Measurements from ENCODE around the gene LRP5.

The LRP5 gene

GRCh38 chr11:68312117-68312779 lies at the start of gene LRP5:
Gene LRP5, plus strand, starts transcription at chr11:68312591. Its CDS starts 124 bp downstream, at chr11:68312715.
- peak in 1 of 2 experiments; percentile 7 for DNase-seq

DNA sequence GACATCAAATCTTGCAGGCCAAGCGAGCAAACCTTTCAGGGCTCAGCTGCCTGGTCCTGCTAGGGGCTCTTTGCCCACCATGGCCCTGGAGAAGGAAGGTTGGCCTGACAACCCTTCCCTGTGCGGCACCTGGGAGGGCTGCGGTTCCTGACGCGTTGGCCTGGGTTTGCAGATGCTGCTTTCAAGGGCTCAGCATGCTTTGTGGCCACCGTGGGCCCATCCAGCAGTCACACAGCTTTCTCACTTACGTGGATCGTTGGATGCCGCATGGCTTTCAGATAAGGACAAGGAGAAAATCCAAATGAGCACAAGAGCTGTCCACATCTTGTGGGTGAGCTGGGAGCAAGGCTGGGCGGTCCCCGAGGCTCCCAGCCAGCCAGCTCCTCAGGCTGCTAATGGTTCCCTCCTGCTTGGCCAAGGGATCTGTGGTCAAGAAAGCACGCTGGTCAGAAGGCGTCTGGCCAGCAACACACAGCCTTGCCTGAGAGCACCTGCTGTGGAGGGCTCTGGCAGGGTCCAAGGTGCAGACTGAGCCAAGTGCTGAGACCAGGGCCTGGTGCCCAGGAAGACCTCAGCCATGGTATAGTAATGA lies 48.9 kb upstream of the LRP5 start:
- no peak for DNase-seq

- DNase-seq, result no peak
These were observed 48.1 kb upstream of the LRP5 start for GRCh38 chr11:68264244-68264643.

DNA sequence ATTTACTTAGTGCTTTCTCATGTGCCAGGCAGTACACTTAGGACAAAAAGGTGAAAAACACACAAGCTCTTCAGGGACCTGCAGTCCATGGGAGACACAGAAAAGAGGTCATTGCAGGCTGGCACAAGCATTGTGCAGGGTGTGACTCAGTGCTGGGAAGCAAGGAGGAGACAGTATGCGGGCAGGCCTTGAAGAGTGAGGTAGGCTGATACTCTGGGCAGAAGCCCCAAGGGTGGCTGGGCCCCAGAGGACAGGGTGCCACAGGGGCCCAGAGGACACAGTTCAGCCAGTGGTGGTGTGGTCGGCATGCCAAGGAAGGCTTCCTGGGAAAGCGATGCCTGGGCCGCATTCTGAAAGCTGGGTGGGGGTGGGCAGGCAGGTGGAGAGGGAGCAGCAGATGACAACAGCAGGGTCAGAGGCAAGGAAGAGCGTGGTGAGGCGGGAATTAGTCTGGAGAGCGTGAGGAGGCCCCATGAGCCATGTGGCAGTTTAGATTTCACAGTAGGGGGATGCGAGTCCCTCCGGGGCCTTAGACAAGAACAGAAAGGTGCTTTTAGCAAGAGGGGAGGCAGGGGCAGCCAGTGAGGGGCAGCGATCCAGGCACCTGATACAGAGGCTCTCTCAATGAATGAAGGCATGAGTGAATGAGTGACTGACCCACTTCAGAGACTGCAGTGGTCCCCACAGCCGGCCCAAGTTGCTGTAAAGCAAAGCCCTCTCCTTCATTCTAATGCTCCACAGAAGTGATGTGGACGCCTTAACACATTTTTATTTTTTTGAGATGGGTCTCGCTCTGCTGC lies 47.5 kb upstream of the LRP5 start:
- no peak for DNase-seq

DNA sequence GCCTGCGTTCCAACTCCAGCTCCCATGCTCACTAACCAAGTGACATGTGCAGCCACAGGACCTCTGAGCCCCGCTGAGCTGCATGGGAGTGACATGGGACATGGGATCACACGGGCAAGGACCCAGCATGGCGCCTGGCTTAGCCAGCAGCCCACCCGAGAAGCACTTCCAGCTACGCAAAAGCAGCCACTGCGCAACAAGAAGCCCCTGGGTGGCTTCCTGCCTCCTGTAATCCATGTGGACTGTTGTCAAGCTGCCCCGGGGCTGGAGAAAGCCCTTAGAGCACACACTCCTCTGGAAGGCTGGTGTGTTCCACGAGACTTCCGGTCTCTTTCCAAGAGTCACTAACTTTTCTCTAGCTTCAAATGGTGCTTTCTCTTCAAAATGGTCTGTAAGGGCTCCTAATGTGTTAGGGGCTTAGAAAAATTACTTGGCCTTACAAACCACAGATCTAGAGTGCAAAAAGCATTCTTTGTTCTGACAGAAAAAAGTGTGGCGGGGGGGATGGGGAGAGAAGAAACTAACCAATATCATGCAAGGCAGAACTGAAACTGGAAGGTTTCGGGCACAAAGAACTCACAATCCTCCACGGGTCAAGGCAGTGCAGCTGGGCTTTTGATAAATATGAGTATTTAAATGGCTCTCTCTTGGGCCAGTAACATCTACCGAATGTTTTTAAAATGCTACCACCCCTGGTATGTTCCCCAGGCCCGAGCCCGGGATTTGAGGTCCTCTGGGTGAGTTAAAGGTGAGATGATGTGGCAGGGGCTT lies 46.1 kb upstream of the LRP5 start:
- no peak for DNase-seq

GRCh38 chr11:68266936-68267880 lies 45.2 kb upstream of the LRP5 start:
- no peak for DNase-seq

- DNase-seq, result no peak
These were observed 44.5 kb upstream of the LRP5 start for GRCh38 chr11:68267881-68268240.

- DNase-seq, result no peak
These were observed 42.8 kb upstream of the LRP5 start for GRCh38 chr11:68269414-68270081.

DNA sequence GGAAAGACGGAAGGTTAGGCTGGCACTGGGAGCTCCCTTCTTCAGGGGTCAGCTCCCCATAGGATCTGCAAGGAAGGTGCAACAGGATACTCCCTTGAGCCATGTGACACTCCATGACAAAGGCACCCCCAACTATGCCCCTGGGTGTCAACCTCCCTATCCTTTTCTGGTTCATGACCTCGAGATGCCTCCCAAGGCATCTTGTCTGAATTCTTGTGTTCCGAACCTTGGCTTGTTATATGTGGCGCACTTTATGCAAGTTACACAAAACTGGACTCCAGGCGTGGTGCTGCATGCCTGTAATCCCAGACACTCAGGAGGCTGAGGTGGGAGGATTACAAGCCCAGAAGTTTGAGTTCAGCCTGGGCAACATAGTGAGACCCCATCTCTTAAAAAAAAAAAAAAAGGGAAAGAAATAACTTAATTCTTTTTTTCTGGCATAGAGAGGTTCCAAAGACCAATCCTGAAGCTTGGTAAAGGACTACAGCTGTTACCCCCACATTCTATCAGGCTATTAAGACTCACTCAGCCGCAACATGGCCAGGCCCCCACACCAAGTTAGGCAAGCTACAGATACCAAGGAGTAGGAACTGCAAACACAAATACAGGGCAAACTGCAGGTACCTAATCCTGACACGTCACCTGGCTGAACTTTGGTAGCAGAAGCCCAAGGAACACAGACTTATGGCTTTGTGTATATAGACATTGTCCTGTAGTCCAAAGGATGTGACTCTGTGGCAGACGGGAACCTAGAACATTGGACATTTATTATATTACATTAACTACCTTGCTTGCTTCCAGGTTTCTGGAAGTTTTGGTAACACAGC lies 42.0 kb upstream of the LRP5 start:
- no peak for DNase-seq

- peak; percentile 78 for DNase-seq
These were observed 41.2 kb upstream of the LRP5 start for GRCh38 chr11:68271023-68271780.

- peak; percentile 92 to 93 for DNase-seq
These were observed 40.4 kb upstream of the LRP5 start, which contains the start of gene C11orf24 for GRCh38 chr11:68271781-68272608. Gene C11orf24, minus strand, starts transcription at chr11:68271973. Its CDS starts 8,206 bp downstream, at chr11:68263767.

DNA sequence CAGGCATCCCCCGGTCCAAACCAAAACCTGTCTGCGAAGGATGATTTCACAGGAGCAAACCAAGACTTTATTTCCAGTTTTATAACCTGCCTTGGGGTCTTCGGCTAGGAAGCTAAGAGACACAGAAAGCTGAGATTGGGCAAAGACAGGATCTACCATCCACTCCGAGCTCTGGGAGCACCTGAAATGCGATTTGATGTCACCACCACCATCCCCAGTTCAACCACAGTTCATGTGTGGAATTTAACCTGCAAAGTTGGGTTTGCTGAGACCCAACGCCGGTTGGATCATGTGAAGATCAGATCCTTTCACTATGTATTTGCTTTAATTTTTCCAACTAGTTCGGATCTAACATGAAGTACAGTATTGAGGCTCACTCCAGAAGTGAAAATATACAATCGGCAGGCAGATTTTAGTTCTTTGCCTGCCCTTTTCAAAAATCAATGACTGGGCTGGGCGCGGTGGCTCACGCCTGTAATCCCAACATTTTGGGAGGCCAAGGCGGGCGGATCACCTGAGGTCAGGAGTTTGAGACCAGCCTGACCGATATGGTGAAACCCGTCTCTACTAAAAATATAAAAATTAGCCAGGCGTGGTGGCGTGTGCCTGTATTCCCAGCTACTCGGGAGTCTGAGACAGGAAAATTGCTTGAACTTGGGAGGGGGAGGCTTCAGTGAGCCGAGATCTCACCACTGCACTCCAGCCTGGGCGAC lies 39.2 kb upstream of the LRP5 start:
- no peak for DNase-seq

DNA sequence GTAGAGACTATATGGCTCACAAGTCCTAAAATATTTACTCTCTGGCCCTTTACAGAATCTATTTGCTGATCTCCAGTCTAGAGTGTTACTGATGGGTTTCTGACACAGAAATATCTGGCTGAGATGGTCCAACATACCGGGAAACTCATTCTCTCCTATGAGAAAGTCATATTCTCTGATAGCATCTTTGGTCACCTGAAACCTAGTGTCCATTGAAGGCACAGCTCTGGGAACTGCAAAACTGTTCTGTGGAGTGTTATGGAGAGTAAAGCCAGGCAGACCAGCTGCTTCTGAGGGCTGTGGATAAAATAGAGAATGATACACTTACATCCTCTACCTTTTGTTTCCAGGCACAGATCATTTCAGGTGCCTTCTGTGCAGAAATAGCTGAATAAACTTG lies 38.1 kb upstream of the LRP5 start:
- DNase-seq, result no peak

- DNase-seq, result no peak
These were observed 36.5 kb upstream of the LRP5 start for GRCh38 chr11:68275721-68276507.

DNA sequence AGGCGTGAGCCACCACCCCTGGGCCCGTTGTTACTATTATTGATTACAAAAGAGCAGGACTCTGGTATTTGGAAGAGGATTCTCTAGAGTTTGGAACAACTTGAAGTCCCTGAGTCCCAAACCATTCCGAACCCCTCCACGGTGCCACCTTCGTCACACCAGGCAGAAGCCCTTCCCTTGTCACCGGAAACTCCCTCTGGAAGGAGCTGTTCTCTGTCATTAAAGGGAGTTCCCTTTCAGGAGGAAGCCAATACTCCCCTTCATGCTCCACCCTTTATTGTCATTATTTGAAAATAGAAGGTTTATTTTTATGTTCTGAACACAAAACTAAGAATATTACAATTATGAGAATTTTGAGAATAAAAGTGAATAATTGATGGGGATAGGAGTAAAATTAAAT lies 35.5 kb upstream of the LRP5 start:
- DNase-seq, result no peak

DNA sequence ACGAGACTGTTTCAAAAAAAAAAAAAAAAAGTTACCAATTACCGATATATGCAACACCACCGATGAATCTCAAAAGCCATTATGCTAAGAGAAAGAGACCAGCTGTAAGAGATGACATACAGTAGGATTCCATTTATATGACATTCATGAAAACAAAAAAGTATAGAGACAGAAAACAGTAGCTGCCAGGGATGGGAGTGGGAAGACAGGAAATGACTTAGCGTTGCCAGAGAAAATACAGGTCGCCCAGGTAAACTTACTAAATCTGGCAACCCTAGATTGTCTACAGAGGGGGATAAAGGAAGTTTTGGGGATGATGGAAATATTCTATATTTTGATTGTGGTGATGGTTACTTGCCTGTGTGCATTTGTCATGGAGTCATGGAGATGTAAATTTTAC lies 32.7 kb upstream of the LRP5 start:
- DNase-seq, result no peak

- DNase-seq, result peak; percentile 88
These were observed 30.1 kb upstream of the LRP5 start for GRCh38 chr11:68282141-68282860.

Data from Kasumi-1 (cell line).